Loucy (cell line): ENCODE data around the gene MKRN2.

ENCODE experiments used
- CTCF ChIP-seq: fragments of 200-600 bp; sonication (generic); conservative IDR thresholded peaks from 2 replicates; pipeline ENCODE4 v1.5.1; 2014; ENCODE audit warnings: mild to moderate bottlenecking, antibody characterized with exemption, low read length
- EZH2phosphoT487 ChIP-seq: fragments of 200-600 bp; IDR thresholded peaks from 2 replicates; pipeline ENCODE4 v1.6.1; 2018; ENCODE audit warnings: antibody characterized with exemption, mild to moderate bottlenecking, moderate library complexity, borderline replicate concordance

GRCh38 chr3:12585970-12586369 lies 29.1 kb downstream of the MKRN2 start:
- no peak for TF ChIP-seq CTCF
- TF ChIP-seq EZH2phosphoT487, result no peak
